Thyroid gland (tissue), 4 donors: ENCODE results near the gene ZNF516.

Source experiments
- POLR2A ChIP-seq, 2 donors: fragments of 450-650 bp; IDR thresholded peaks; one replicate each; pipeline ENCODE4 v1.6.1; 2017; ENCODE audit warnings: antibody characterized with exemption in 2 of 2, mild to moderate bottlenecking in 2 of 2, moderate library complexity in 1 of 2
- TF ChIP-seq, protein P1 (sequence below), 6 experiments: fragments of 200-600 bp in 3 of 6; fragments of 450-650 bp in 3 of 6; sonication (generic) in 3 of 6; IDR thresholded peaks; one replicate each; pipeline ENCODE4 v1.5.1; 2016 to 2019; ENCODE audit warnings: antibody characterized with exemption in 6 of 6, mild to moderate bottlenecking in 2 of 6, inconsistent platforms in 1 of 6, moderate library complexity in 1 of 6

DNA sequence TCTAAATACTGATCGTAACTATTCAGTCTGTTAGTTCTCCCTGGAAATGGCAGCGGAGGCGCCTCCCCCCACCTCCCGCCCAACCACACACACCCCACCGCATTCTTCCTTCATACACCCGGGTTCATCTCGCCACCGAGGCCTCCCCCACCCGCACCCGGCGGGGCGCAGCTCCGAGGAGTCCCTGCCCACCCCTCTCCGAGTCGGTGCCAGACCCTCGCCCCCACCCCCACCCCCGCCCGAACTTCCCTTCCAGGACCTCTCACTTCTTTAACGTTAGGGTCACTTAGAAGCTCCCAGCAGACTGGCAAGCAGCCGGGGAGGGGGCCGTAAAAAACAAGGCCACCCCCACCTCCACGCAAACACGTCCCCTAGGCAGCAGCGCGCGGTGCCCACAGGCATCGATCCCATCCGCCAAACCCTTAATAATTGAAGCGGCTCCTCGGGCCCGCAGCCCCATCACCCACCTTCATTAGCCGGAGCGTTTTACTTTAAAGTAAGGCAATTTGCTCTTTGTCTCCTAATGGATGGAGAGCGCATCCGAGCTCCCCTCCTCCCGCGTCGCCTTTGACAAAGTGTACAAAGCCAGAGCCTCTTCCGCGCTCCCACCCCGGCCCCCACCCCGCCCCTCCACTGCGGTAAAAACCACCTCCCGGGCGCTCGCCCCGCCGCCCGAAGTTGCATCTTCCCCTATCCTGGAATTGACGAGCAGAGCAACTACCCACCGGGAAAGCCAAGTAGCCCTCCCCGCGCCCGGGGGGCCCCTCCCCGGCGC, 624 bp downstream of the ZNF516 start:
- TF ChIP-seq, protein P1, sequence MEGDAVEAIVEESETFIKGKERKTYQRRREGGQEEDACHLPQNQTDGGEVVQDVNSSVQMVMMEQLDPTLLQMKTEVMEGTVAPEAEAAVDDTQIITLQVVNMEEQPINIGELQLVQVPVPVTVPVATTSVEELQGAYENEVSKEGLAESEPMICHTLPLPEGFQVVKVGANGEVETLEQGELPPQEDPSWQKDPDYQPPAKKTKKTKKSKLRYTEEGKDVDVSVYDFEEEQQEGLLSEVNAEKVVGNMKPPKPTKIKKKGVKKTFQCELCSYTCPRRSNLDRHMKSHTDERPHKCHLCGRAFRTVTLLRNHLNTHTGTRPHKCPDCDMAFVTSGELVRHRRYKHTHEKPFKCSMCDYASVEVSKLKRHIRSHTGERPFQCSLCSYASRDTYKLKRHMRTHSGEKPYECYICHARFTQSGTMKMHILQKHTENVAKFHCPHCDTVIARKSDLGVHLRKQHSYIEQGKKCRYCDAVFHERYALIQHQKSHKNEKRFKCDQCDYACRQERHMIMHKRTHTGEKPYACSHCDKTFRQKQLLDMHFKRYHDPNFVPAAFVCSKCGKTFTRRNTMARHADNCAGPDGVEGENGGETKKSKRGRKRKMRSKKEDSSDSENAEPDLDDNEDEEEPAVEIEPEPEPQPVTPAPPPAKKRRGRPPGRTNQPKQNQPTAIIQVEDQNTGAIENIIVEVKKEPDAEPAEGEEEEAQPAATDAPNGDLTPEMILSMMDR (IDR thresholded peaks at IDR 0.05): no peak
- TF ChIP-seq POLR2A (IDR thresholded peaks at IDR 0.05): no peak
